ENCODE results near the gene BST2. TPM values are rescaled to one million over a fixed set of nuclear protein-coding genes. Genes with fewer than 3 reads are reported as not detected.

BST2 gene
- total RNA-seq, 1 donor from 2014 or later, result 2.8 TPM

GRCh38 chr19:17419621-17420474, 14.4 kb upstream of the BST2 start, which contains the start of gene MVB12A:
Gene MVB12A, plus strand, starts transcription at chr19:17420047. Its CDS starts 89 bp downstream, at chr19:17420136.
- ATAC-seq, result peak; percentile 96

- no peak for ATAC-seq
Measured at GRCh38 chr19:17419154-17419620, 13.8 kb upstream of the BST2 start.

GRCh38 chr19:17418710-17419109, 13.3 kb upstream of the BST2 start:
- ATAC-seq, result no peak

- ATAC-seq, result no peak
Measured at GRCh38 chr19:17415121-17415520, 9.7 kb upstream of the BST2 start.

GRCh38 chr19:17414097-17414496, 8.7 kb upstream of the BST2 start:
- ATAC-seq, result no peak

GRCh38 chr19:17411801-17412200, 6.4 kb upstream of the BST2 start:
- no peak for ATAC-seq

GRCh38 chr19:17409990-17410389, 4.6 kb upstream of the BST2 start:
- no peak for ATAC-seq

GRCh38 chr19:17406887-17407196, 1.4 kb upstream of the BST2 start:
- ATAC-seq, result no peak

- ATAC-seq, result no peak
Measured at GRCh38 chr19:17406046-17406886, 836 bp upstream of the BST2 start.

- peak; percentile 14 for ATAC-seq
Measured at GRCh38 chr19:17404621-17405249, 695 bp downstream of the BST2 start.

GRCh38 chr19:17404015-17404414, 1.4 kb downstream of the BST2 start:
- ATAC-seq, result no peak

- peak; percentile 9 for ATAC-seq
Measured at GRCh38 chr19:17402982-17403855, 2.2 kb downstream of the BST2 start.

- ATAC-seq, result no peak
Measured at GRCh38 chr19:17401628-17402027, 3.8 kb downstream of the BST2 start.

GRCh38 chr19:17398902-17399527, 6.4 kb downstream of the BST2 start:
- no peak for ATAC-seq

GRCh38 chr19:17394891-17395415, 10.5 kb downstream of the BST2 start:
- peak; percentile 25 for ATAC-seq

- no peak for ATAC-seq
Measured at GRCh38 chr19:17393914-17394313, 11.5 kb downstream of the BST2 start, which contains the start of gene CCDC194. Gene CCDC194, minus strand, starts transcription at chr19:17394196. Its CDS starts 38 bp downstream, at chr19:17394158.

- no peak for ATAC-seq
Measured at GRCh38 chr19:17393002-17393401, 12.4 kb downstream of the BST2 start.

- ATAC-seq, result no peak
Measured at GRCh38 chr19:17391371-17392151, 13.9 kb downstream of the BST2 start.

- ATAC-seq, result peak; percentile 93
Measured at GRCh38 chr19:17390665-17391370, 14.6 kb downstream of the BST2 start.

Measured in esophagus mucosa (tissue), 1 donor.